Hematopoietic multipotent progenitor cell (in vitro differentiated cells): Measurements from ENCODE around the gene LRP2BP. TPM values are rescaled to one million over a fixed set of nuclear protein-coding genes. Genes with fewer than 3 reads are reported as not detected.
"Not testable (repeated sequence)": the region's sequence is repeated elsewhere in the genome, so short reads cannot be mapped to it uniquely, and the experiment has no call there.

ENCODE experiments used
- DNase-seq, 3 donors: peaks; one replicate each; pipeline ENCODE4 v3.0.0-alpha.2; 2011 to 2015; ENCODE audit warnings: low read depth in 2 of 3, low spot score in 2 of 3
- total RNA-seq: library from RNA; depleted of rRNA; stranded (reverse); fragments of >200 nt; gene quantifications from one replicate; pipeline ENCODE4 v1.2.3, GENCODE V29; 2012

Gene LRP2BP
- total RNA-seq, 1 donor, result 0.54 TPM

- DNase-seq, result not testable (repeated sequence)
These were observed 33.2 kb downstream of the LRP2BP start for GRCh38 chr4:185362570-185362969.

- no peak for DNase-seq
These were observed 33.9 kb downstream of the LRP2BP start for GRCh38 chr4:185361872-185362271.

GRCh38 chr4:185359767-185360446 lies 35.8 kb downstream of the LRP2BP start:
- DNase-seq, result no peak

- no peak for DNase-seq
These were observed 36.8 kb downstream of the LRP2BP start for GRCh38 chr4:185358959-185359358.

GRCh38 chr4:185358514-185358913 lies 37.2 kb downstream of the LRP2BP start:
- DNase-seq, result no peak

- no peak for DNase-seq
These were observed 37.8 kb downstream of the LRP2BP start for GRCh38 chr4:185357733-185358440.

GRCh38 chr4:185357211-185357610 lies 38.5 kb downstream of the LRP2BP start:
- no peak for DNase-seq

GRCh38 chr4:185352741-185353140 lies 43.0 kb downstream of the LRP2BP start:
- no peak for DNase-seq

- no peak for DNase-seq
These were observed 43.5 kb downstream of the LRP2BP start for GRCh38 chr4:185352202-185352601.

GRCh38 chr4:185351691-185352090 lies 44.0 kb downstream of the LRP2BP start:
- DNase-seq, result no peak

GRCh38 chr4:185346975-185347601 lies 48.6 kb downstream of the LRP2BP start:
- no peak for DNase-seq

GRCh38 chr4:185344743-185345538 lies 50.8 kb downstream of the LRP2BP start:
- DNase-seq, result no peak

- DNase-seq, result no peak
These were observed 51.8 kb downstream of the LRP2BP start for GRCh38 chr4:185343726-185344581.

GRCh38 chr4:185341841-185342240 lies 53.9 kb downstream of the LRP2BP start:
- DNase-seq, result no peak

GRCh38 chr4:185341377-185341776 lies 54.3 kb downstream of the LRP2BP start:
- no peak for DNase-seq

GRCh38 chr4:185339941-185340340 lies 55.8 kb downstream of the LRP2BP start:
- no peak for DNase-seq

GRCh38 chr4:185335579-185335978 lies 60.1 kb downstream of the LRP2BP start:
- DNase-seq, result no peak

GRCh38 chr4:185334326-185334725 lies 61.4 kb downstream of the LRP2BP start:
- no peak for DNase-seq

- DNase-seq, result no peak
These were observed 62.9 kb downstream of the LRP2BP start for GRCh38 chr4:185332575-185333464.
